ENCODE data around the gene VEZF1.
"Not testable (repeated sequence)": the region's sequence is repeated elsewhere in the genome, so short reads cannot be mapped to it uniquely, and the experiment has no call there.

The VEZF1 gene

GRCh38 chr17:57974053-57974824 is 13.8 kb downstream of the VEZF1 start:
- DNase-seq (ENCODE audit: low read depth), result not testable (repeated sequence)

DNA sequence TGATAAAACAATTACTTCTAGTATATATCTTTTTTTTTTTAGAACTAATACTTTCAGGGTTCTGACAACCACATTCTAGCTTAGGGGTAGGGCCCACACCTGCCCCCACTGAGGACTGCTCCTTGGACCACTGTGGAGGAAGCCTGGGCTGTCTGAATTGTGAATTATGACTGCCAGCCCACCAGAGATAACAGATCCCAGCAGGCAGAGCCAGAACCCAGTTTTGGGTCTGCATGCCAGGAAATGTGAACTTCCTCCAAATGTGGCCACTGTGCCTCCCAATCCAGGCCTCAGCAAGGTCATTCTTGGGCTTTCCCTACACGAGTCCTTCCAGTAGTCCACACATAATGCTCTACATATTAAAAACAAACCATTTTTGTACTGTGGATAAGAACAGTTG is 15.9 kb downstream of the VEZF1 start:
- DNase-seq (ENCODE audit: low read depth), result no peak

DNA sequence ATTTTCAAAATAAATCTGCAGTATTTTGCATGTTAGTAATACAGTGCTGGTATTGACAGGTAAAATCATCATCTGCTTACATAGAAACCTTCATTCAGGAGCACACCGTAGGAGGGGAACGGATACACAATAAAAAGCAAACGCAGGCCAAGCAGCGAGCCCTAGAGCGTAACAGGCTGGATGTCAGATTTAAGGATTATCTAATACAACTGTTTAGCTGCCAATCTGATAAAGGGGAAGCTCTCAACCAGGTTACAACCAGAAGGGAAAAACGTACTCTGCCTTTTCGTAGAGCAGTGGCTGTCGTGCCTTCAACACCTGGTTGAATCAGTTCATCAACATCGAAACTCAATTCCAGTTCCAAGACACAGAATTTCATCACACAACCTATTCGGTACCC is 16.5 kb downstream of the VEZF1 start:
- DNase-seq (ENCODE audit: low read depth), result no peak

GRCh38 chr17:57970710-57971109 is 17.3 kb downstream of the VEZF1 start:
- DNase-seq (ENCODE audit: low read depth), result no peak

GRCh38 chr17:57968456-57968855 is 19.6 kb downstream of the VEZF1 start:
- DNase-seq (ENCODE audit: low read depth), result no peak

DNA sequence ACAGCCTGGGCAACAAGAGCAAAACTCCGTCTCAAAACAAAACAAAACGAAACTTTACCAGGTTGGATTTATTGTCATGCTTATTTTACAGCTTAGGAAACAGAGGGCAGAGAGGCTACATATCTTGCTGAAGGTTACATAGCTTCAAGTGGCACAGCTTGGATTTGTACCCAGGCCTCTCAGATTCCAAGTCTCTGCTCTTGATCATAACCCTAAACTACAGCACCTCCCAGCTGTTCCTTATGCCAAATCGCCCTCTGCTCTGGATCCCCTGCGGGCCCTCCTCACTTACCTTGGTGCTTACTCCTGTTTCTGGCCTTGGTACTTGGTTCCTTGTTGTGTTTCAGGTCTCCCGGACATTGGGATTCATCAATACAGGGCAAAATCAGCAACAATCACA is 21.2 kb downstream of the VEZF1 start:
- DNase-seq (ENCODE audit: low read depth), result no peak

- no peak for DNase-seq (ENCODE audit: low read depth)
Observed at GRCh38 chr17:57966246-57966645, 21.8 kb downstream of the VEZF1 start.

- no peak for DNase-seq (ENCODE audit: low read depth)
Observed at GRCh38 chr17:57965521-57966160, 22.4 kb downstream of the VEZF1 start.

DNA sequence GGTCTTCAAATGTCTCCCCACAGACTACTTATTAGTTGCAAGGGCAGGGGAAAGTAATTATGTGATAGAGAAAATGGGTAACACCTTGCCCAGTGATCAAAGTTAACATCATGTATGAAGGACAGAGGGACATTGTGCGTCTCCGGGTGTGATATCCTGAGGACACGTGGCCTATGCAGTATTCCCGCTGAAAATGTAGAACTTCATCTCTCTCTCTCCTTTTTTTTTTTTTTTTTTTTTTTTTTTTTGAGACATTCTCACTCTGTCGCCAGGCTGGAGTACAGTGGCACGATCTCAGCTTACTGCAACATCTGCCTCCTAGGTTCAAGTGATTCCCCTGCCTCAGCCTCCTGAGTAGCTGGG is 24.9 kb downstream of the VEZF1 start:
- DNase-seq (ENCODE audit: low read depth), result no peak

- no peak for DNase-seq (ENCODE audit: low read depth)
Observed at GRCh38 chr17:57962279-57963148, 25.5 kb downstream of the VEZF1 start.

- no peak for DNase-seq (ENCODE audit: low read depth)
Observed at GRCh38 chr17:57959929-57960328, 28.1 kb downstream of the VEZF1 start.

DNA sequence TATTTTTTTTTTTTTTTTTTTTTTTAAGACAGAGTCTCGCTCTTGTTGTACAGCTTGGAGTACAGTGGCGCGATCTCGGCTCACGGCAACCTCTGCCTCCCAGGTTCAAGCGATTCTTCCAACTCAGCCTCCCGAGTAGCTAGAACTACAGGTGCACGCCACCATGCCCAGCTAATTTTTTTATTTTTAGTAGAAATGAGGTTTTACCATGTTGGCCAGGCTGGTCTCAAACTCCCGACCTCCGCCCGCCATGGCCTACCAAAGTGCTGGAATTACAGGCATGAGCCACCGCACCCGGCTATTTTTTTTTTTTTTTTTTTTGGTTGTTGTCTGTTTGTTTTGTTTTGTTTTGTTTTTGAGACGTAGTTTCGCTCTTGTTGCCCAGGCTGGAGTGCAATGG is 29.7 kb downstream of the VEZF1 start:
- not testable (repeated sequence) for DNase-seq (ENCODE audit: low read depth)

GRCh38 chr17:57957886-57958285 is 30.2 kb downstream of the VEZF1 start:
- no peak for DNase-seq (ENCODE audit: low read depth)

DNA sequence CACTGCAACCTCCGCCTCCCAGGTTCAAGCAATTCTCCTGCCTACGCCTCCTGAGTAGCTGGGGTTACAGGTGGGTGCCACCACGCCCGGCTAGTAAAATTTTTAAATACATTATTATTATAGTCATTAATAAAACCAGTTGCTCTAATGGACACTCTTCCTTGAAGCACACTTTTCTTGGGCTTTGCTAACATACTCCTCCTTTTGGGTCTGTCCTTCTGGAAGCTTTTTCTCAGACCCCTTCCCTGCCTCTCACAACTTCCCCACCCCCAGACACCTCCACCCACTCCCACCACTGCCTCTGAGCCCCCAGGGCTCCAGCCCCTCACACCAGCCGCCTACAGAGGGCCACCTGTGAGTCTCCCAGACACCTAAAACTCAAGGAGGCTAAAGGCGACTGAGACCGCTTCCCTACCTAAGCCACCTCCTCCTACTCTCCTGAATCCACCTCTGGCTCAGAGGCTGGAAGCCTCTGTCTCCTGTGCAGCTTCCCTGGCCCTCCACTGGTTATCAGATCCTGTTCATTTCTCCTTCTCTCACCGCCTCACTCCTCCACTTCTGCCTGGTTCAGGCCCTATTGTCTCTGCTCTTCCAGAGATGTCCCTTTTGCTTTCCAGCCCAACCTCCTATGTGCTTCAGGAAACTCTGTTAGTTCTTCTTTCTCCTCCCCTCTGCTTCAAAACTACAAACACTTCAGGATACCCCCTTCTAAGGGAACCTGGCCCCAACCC is 30.8 kb downstream of the VEZF1 start:
- no peak for DNase-seq (ENCODE audit: low read depth)

DNA sequence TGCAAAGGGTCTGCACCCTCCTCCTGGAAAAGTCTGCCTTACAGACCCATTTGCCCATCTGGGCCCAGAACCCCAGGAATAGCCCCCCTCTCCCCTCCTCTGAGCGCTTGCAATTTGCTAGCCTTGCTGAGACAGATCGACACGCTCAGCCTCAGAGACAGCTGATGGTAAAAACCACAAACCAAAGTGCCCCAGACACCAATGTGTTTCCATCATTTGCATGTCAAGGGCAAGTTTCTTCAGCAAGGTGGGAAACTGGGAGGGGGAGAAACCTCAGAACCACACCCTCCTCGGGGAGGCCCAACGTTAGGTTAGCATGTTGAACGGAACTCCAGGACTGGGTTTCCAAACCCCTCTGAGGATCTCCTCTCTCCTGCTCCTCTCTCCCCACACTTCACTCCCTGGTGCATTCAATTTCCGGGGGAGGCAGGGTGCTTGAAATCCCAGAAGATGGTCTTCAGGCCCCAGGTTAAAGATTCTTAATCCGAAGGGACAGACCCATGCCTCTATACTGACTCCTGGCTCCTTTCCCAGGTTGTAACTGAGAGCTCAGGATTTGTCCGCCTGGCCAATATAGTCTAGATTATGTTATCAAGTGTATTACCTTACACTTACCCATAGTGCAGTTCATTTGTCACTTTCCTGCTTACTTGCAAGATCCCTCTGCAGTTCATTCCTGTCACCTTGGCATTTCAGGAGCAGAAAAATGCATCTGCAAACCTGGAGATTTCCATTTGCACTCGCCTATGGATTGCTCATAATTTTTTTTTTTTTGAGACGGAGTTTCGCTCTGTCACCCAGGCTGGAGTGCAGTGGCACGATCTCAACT is 31.5 kb downstream of the VEZF1 start:
- DNase-seq (ENCODE audit: low read depth), result no peak

- DNase-seq (ENCODE audit: low read depth), result peak; percentile 19
Observed at GRCh38 chr17:57955183-57955931, 32.7 kb downstream of the VEZF1 start, which contains the start of gene CUEDC1. Gene CUEDC1, minus strand, starts transcription at chr17:57955412. Its CDS starts 69,848 bp downstream, at chr17:57885564.

- no peak for DNase-seq (ENCODE audit: low read depth)
Observed at GRCh38 chr17:57954397-57955182, 33.5 kb downstream of the VEZF1 start.

GRCh38 chr17:57953705-57954396 is 34.2 kb downstream of the VEZF1 start:
- no peak for DNase-seq (ENCODE audit: low read depth)

GRCh38 chr17:57953219-57953618 is 34.8 kb downstream of the VEZF1 start:
- DNase-seq (ENCODE audit: low read depth), result no peak
